HepG2 (cell line): ENCODE results near the gene CCR5AS.

Experiments used
- CCDC6 ChIP-seq: sonication (generic); formaldehyde crosslinking; IDR thresholded peaks from 2 replicates; pipeline ENCODE4 v1.8.1; 2022; ENCODE audit warnings: mild to moderate bottlenecking, missing genetic modification reagents, moderate library complexity
- HMGA1 ChIP-seq: sonication (generic); formaldehyde crosslinking; conservative IDR thresholded peaks from 2 replicates; pipeline ENCODE4 v1.4.0; 2020; ENCODE audit warnings: missing genetic modification reagents
- MEIS2 ChIP-seq: sonication (generic); formaldehyde crosslinking; IDR thresholded peaks from 2 replicates; pipeline ENCODE4 v1.9.0; 2021; ENCODE audit warnings: mild to moderate bottlenecking, missing genetic modification reagents
- NR2C2 ChIP-seq: sonication (generic); formaldehyde crosslinking; IDR thresholded peaks from 2 replicates; pipeline ENCODE4 v1.4.0; 2020; ENCODE audit warnings: missing genetic modification reagents, mild to moderate bottlenecking, moderate library complexity, borderline replicate concordance
- RBFOX2 ChIP-seq: fragments of 200-400 bp; formaldehyde crosslinking; IDR thresholded peaks from 2 replicates; pipeline ENCODE4 v1.6.1; 2017; ENCODE audit warnings: low read depth, mild to moderate bottlenecking, low read length
- ZKSCAN5 ChIP-seq: sonication (generic); formaldehyde crosslinking; IDR thresholded peaks from 2 replicates; pipeline ENCODE4 v1.5.1; 2020; ENCODE audit warnings: mild to moderate bottlenecking, missing genetic modification reagents
- ZNF646 ChIP-seq: sonication (generic); formaldehyde crosslinking; IDR thresholded peaks from 2 replicates; pipeline ENCODE4 v1.9.0; 2021; ENCODE audit warnings: mild to moderate bottlenecking, missing genetic modification reagents
- ZNF780A ChIP-seq: sonication (generic); formaldehyde crosslinking; IDR thresholded peaks from 2 replicates; pipeline ENCODE4 v1.8.0; 2022; ENCODE audit warnings: mild to moderate bottlenecking, missing genetic modification reagents, moderate library complexity

Gene CCR5AS

DNA sequence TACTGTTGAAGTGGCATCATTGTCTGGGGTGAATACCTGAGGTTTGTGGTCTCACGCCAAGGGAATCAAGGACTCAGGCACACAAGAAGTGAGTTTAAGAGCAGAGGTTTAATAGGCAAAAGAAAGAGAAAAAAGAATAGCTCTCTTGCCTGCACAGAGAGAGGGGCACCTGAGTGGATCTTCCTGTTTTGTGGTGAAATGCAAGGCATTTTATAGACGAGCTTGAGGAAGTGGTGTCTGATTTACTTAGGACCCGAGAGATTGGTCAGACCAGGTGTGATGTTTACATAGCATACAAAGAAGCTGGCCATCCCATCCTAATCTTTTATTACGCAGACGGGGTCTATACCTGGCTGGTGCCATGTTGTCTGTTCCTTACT, 22.9 kb downstream of the CCR5AS start (continued):
- no peak for TF ChIP-seq ZKSCAN5
- no peak for TF ChIP-seq ZNF780A (CRISPR knock-in tag)
- TF ChIP-seq NR2C2 (CRISPR knock-in tag): no peak
- TF ChIP-seq CCDC6 (CRISPR knock-in tag): no peak
- TF ChIP-seq ZNF646: no peak
- no peak for TF ChIP-seq HMGA1 (CRISPR knock-in tag)
- TF ChIP-seq MEIS2 (CRISPR knock-in tag): no peak
- TF ChIP-seq RBFOX2: no peak
